ENCODE data around the gene MT1A. TPM values are rescaled to one million over a fixed set of nuclear protein-coding genes. Genes with fewer than 3 reads are reported as not detected.

The MT1A gene
- total RNA-seq, 4 donors from 2014 or later: 18.8 to 365 (median 93.3) TPM; not detected in 1

DNA sequence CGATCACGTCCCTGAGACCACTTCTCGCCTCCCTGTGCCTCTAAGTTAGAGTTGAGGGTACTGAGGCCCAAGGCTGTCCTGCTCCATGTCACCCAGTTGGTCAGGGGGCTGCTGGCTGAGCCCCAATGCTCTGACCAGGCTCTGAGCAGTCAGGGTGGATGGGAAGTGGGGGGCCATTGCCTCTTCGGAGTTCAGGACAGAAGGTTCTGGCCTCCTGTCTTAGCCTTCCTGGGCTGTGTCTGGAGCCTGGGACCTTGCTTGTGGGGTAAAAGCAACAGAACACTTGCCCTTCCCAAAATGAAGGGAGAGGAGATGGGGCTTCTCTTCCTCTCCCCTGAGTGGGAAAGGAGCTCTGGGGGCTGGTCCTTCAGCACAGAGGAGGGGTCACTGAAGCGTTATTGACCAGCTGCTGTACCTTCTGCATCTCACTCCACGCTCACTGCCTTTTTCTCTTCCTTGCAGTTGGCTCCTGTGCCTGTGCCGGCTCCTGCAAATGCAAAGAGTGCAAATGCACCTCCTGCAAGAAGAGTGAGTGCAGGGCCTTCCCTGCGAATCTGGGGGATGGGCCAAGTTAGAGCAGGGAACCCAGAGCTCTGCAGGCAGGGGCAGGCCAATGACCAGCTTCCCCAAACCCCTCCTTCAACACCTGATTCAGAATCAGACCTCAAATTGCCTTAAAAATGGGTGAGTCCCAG, 44.4 kb downstream of the MT1A start:
- H3K9me3 ChIP-seq: peaks cover 0 to 7% (median 0%) of the 10 kb centered on the region in 4 donors
- peaks cover 0 to 33% (median 5%) of the 10 kb centered on the region in 4 donors for H3K4me1 ChIP-seq
- H3K27ac ChIP-seq: peak overlapping the region; percentile 6 to 87 (median 78)
- peaks cover 0 to 16% (median 0%) of the 10 kb centered on the region in 3 donors for H3K36me3 ChIP-seq
- TF ChIP-seq, protein P1, sequence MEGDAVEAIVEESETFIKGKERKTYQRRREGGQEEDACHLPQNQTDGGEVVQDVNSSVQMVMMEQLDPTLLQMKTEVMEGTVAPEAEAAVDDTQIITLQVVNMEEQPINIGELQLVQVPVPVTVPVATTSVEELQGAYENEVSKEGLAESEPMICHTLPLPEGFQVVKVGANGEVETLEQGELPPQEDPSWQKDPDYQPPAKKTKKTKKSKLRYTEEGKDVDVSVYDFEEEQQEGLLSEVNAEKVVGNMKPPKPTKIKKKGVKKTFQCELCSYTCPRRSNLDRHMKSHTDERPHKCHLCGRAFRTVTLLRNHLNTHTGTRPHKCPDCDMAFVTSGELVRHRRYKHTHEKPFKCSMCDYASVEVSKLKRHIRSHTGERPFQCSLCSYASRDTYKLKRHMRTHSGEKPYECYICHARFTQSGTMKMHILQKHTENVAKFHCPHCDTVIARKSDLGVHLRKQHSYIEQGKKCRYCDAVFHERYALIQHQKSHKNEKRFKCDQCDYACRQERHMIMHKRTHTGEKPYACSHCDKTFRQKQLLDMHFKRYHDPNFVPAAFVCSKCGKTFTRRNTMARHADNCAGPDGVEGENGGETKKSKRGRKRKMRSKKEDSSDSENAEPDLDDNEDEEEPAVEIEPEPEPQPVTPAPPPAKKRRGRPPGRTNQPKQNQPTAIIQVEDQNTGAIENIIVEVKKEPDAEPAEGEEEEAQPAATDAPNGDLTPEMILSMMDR (IDR thresholded peaks at IDR 0.05): no peak
- TF ChIP-seq EP300 (IDR thresholded peaks at IDR 0.05) (no peak), POLR2A (IDR thresholded peaks at IDR 0.05) (no peak)
- WGBS, 2 donors: 27 to 41% methylated on average over 8 of the region's 8 CpGs
- H3K4me3 ChIP-seq: peak overlapping the region; percentile 33 to 74 (median 58)
- no peak for DNase-seq (ENCODE audit: low spot score in 2 of 2)
- no peaks in the 10 kb centered on the region for H3K27me3 ChIP-seq

DNA sequence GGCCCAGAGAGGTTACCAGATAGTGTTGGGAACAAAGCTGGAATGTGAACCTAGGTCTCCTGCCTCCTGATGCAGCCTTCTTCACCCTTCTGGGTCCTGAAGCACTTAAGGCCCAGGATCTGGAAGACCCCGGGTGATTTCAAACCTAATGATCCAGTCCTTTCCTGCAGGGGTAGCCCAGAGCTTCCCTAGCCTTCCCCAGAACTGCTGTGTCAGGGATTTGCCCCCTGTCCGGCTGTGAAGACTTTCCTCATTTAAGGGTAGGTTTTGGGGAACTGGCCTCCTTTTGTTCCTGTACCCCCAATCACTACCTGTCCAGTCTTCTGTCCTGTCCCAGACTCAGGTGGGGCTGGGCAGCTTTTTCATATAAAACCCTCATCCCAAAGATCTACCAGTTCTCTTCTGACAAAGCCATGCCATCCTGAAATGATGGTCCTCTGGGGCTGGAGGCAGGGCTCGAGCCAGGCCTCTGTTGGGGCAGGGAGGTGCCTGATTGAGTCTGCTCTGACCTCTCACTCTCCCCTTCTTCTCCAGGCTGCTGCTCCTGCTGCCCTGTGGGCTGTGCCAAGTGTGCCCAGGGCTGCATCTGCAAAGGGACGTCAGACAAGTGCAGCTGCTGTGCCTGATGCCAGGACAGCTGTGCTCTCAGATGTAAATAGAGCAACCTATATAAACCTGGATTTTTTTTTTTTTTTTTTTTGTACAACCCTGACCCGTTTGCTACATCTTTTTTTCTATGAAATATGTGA, 45.1 kb downstream of the MT1A start:
- no peak for DNase-seq (ENCODE audit: low spot score in 2 of 2)
- Histone ChIP-seq H3K9me3 (peaks cover 0 to 7% (median 0%) of the 10 kb centered on the region in 4 donors), H3K27me3 (no peaks in the 10 kb centered on the region), H3K4me1 (peaks cover 0 to 33% (median 5%) of the 10 kb centered on the region in 4 donors), H3K36me3 (peaks cover 0 to 16% (median 0%) of the 10 kb centered on the region in 3 donors), H3K4me3 (peak overlapping the region; percentile 33 to 74 (median 58)), H3K27ac (peak overlapping the region in 2 of 4 donors; percentile 79 to 87)
- TF ChIP-seq, protein P1 (IDR thresholded peaks at IDR 0.05): no peak
- TF ChIP-seq POLR2A (IDR thresholded peaks at IDR 0.05) (no peak), EP300 (IDR thresholded peaks at IDR 0.05) (no peak)
- 58 to 65% methylated on average over 5 of the region's 5 CpGs for WGBS, 2 donors

DNA sequence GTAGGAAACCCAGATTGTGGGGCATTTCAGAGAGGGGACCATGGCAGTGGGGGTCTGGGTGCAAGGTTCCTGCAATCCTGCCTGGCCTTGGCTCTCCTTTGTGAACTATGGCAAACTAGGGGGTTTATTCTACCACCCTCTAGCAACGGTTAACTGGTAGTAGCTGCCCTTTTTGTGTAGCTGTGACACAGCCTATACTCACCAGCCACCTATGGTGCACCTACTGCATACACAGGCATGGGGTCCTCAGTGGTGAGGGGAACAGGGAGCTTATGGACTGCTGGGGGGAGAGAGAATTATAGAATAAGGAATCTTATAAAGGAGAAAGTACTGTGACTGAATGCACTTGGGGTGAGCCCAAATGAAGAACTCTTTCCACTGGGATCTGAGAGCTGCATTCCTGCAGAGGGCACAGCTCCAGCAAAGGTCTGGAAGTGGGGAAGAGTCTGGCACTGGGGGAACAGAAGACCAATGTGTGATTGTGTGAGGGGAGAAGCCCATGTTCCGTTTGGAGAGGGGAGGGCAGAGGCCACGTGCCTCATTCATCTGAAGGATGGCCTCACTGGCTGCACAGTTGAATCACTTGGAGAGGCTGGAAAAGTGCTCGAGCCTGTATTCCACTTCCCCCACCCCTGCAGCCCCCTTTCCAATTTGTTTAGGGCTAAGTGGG, 45.9 kb downstream of the MT1A start:
- DNase-seq (ENCODE audit: low spot score in 2 of 2): no peak
- H3K27me3 ChIP-seq: no peaks in the 10 kb centered on the region
- 38 to 50% methylated on average over 4 of the region's 4 CpGs for WGBS, 2 donors
- no peak for TF ChIP-seq POLR2A (IDR thresholded peaks at IDR 0.05)
- peak in 1 of 2 donors; percentile 30 for TF ChIP-seq EP300 (IDR thresholded peaks at IDR 0.05)
- TF ChIP-seq, protein P1 (IDR thresholded peaks at IDR 0.05): no peak
- H3K9me3 ChIP-seq: peaks cover 0 to 7% (median 0%) of the 10 kb centered on the region in 4 donors
- peak overlapping the region; percentile 16 to 74 (median 44) for H3K4me3 ChIP-seq
- H3K4me1 ChIP-seq: peaks cover 0 to 33% (median 5%) of the 10 kb centered on the region in 4 donors
- H3K36me3 ChIP-seq: peaks cover 0 to 16% (median 0%) of the 10 kb centered on the region in 3 donors
- H3K27ac ChIP-seq: peak overlapping the region in 2 of 4 donors; percentile 21 to 79

DNA sequence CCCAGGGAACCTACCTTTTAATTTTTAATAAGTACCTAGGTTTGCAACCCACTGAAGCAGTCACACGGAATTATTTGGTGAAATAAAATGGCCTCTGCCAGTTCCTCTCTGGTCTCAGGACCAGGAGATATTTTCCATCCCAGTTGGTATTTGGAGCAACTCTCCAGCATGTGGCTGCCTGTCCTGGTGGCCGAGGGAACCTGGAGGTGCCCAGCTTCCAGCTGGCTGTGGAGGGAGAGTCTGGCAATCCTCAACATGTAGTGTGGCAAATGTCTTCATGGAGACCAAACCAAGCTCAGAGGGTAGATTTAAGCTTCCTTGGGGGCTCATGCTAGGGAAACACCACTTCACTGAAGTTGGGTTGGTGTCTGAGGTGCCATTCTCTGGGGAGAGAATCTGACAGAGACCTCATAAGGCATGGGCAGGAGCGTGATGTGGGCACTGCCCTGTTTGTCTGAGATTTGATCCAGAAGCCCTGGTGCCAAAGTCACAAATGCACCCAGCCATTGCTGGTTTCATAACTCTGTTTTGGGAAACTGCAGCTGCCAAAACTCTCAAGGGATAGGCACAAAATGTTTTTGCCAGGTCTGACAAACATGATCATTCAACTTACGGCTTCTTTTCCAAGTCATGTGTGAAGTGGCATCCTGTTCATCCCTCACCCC, 46.6 kb downstream of the MT1A start:
- Histone ChIP-seq H3K36me3 (peaks cover 0 to 16% (median 0%) of the 10 kb centered on the region in 3 donors), H3K4me3 (peak overlapping the region in 2 of 4 donors; percentile 16 to 74), H3K27me3 (no peaks in the 10 kb centered on the region), H3K27ac (peak overlapping the region in 2 of 4 donors; percentile 21 to 53), H3K9me3 (peaks cover 0 to 7% (median 0%) of the 10 kb centered on the region in 4 donors), H3K4me1 (peaks cover 0 to 33% (median 5%) of the 10 kb centered on the region in 4 donors)
- 79 to 80% methylated on average over 4 of the region's 4 CpGs for WGBS, 2 donors
- TF ChIP-seq, protein P1 (IDR thresholded peaks at IDR 0.05): no peak
- TF ChIP-seq EP300 (IDR thresholded peaks at IDR 0.05): peak in 1 of 2 donors; percentile 47
- no peak for DNase-seq (ENCODE audit: low spot score in 2 of 2)

Data from tibial nerve (tissue), 4 donors.